H9 (cell line): ENCODE results near the gene NT5DC3. TPM values are rescaled to one million over a fixed set of nuclear protein-coding genes. Genes with fewer than 3 reads are reported as not detected.

Experiments used
- DNase-seq: peaks from one replicate; pipeline ENCODE4 v3.0.0-alpha.2; 2017
- H2AFZ ChIP-seq: one replicate; pipeline ENCODE4 v1.6.1; 2013; ENCODE audit warnings: mild to moderate bottlenecking, low read length, control low read depth, moderate library complexity
- H2AK5ac ChIP-seq: 2 replicates; pipeline ENCODE4 v1.6.1; 2013; ENCODE audit warnings: low read length, control low read depth, mixed read lengths; ENCODE audit not compliant: insufficient read length
- H2BK120ac ChIP-seq: one replicate; pipeline ENCODE4 v1.6.1; 2013; ENCODE audit warnings: low read depth, mild to moderate bottlenecking, low read length, control low read depth, inconsistent platforms; ENCODE audit not compliant: poor library complexity, severe bottlenecking
- H2BK12ac ChIP-seq: 2 replicates; pipeline ENCODE4 v1.6.1; 2013; ENCODE audit warnings: low read length, control low read depth, mixed read lengths, low read depth; ENCODE audit not compliant: insufficient read length
- H2BK15ac ChIP-seq: 2 replicates; pipeline ENCODE4 v1.6.1; 2013; ENCODE audit warnings: low read depth, low read length, control low read depth
- H2BK20ac ChIP-seq: one replicate; pipeline ENCODE4 v1.6.1; 2013; ENCODE audit warnings: low read depth, mild to moderate bottlenecking, low read length, control low read depth, inconsistent platforms; ENCODE audit not compliant: poor library complexity, severe bottlenecking
- H2BK5ac ChIP-seq: 2 replicates; pipeline ENCODE4 v1.6.1; 2013; ENCODE audit warnings: low read length, control low read depth, mixed read lengths; ENCODE audit not compliant: insufficient read length
- H3K14ac ChIP-seq: 2 replicates; pipeline ENCODE4 v1.6.1; 2013; ENCODE audit warnings: low read length, control low read depth; ENCODE audit not compliant: insufficient read depth
- H3K18ac ChIP-seq: 2 replicates; pipeline ENCODE4 v1.6.1; 2013; ENCODE audit warnings: low read depth, mild to moderate bottlenecking, mixed read lengths, low read length, control low read depth; ENCODE audit not compliant: insufficient read length
- H3K23ac ChIP-seq: 2 replicates; pipeline ENCODE4 v1.6.1; 2013; ENCODE audit warnings: low read length, control low read depth, mixed read lengths, low read depth; ENCODE audit not compliant: insufficient read length
- H3K23me2 ChIP-seq: 2 replicates; pipeline ENCODE4 v1.6.1; 2013; ENCODE audit warnings: low read depth, mild to moderate bottlenecking, mixed read lengths, low read length, control low read depth; ENCODE audit not compliant: insufficient read length, poor library complexity, severe bottlenecking
- H3K27ac ChIP-seq: 2 replicates; pipeline ENCODE4 v1.5.1; 2013; ENCODE audit warnings: low read length, control low read depth, mixed read lengths, low read depth; ENCODE audit not compliant: insufficient read length
- H3K27me3 ChIP-seq: 2 replicates; pipeline ENCODE4 v1.6.1; 2013; ENCODE audit warnings: low read length, control low read depth, inconsistent platforms; ENCODE audit not compliant: insufficient read depth
- H3K4ac ChIP-seq: 2 replicates; pipeline ENCODE4 v1.6.1; 2013; ENCODE audit warnings: low read depth, mild to moderate bottlenecking, control low read depth, inconsistent platforms, low read length, moderate library complexity
- H3K4me1 ChIP-seq: 2 replicates; pipeline ENCODE4 v1.6.1; 2013; ENCODE audit warnings: low read length, control low read depth, inconsistent platforms; ENCODE audit not compliant: insufficient read depth
- H3K4me2 ChIP-seq: 2 replicates; pipeline ENCODE4 v1.6.1; 2013; ENCODE audit warnings: low read length, control low read depth, mixed read lengths; ENCODE audit not compliant: insufficient read length, insufficient read depth
- H3K56ac ChIP-seq: 2 replicates; pipeline ENCODE4 v1.6.1; 2013; ENCODE audit warnings: low read depth, mild to moderate bottlenecking, mixed read lengths, low read length, control low read depth; ENCODE audit not compliant: insufficient read length
- H3K79me1 ChIP-seq: 2 replicates; pipeline ENCODE4 v1.6.1; 2013; ENCODE audit warnings: low read depth, mild to moderate bottlenecking, moderate library complexity, low read length, control low read depth, inconsistent platforms; ENCODE audit not compliant: insufficient read depth, poor library complexity, severe bottlenecking
- H3K79me2 ChIP-seq: 2 replicates; pipeline ENCODE4 v1.6.1; 2013; ENCODE audit warnings: low read length, control low read depth, inconsistent platforms; ENCODE audit not compliant: insufficient read depth
- H3K9ac ChIP-seq: 2 replicates; pipeline ENCODE4 v1.6.1; 2013; ENCODE audit warnings: low read length, control low read depth, mixed read lengths; ENCODE audit not compliant: insufficient read length; ENCODE audit errors: extremely low read depth
- H3K9me3 ChIP-seq: one replicate; pipeline ENCODE4 v1.6.1; 2013; ENCODE audit warnings: low read depth, low read length, inconsistent platforms; ENCODE audit not compliant: control insufficient read depth
- H3T11ph ChIP-seq: one replicate; pipeline ENCODE4 v1.6.1; 2013; ENCODE audit warnings: mild to moderate bottlenecking, low read length, control low read depth, inconsistent platforms
- H4K20me1 ChIP-seq: one replicate; pipeline ENCODE4 v1.6.1; 2013; ENCODE audit not compliant: control insufficient read depth, insufficient read length, insufficient read depth
- H4K5ac ChIP-seq: 2 replicates; pipeline ENCODE4 v1.6.1; 2013; ENCODE audit warnings: low read depth, mild to moderate bottlenecking, mixed read lengths, low read length, control low read depth; ENCODE audit not compliant: insufficient read length
- H4K8ac ChIP-seq: replicated peaks from 2 replicates; pipeline ENCODE4 v1.6.1; 2013; ENCODE audit warnings: low read length, control low read depth, mixed read lengths, low read depth; ENCODE audit not compliant: insufficient read length
- H4K91ac ChIP-seq: 2 replicates; pipeline ENCODE4 v1.6.1; 2013; ENCODE audit warnings: low read depth, mild to moderate bottlenecking, moderate library complexity, mixed read lengths, low read length, control low read depth; ENCODE audit not compliant: insufficient read length
- H3K27ac Mint-ChIP-seq, 3 experiments: 2 replicates in 2 of 3; 3 replicates in 1 of 3; pipeline ENCODE4 v1.8.0; 2020 to 2021; ENCODE audit warnings: mixed read lengths in 3 of 3, mild to moderate bottlenecking in 1 of 3, moderate library complexity in 1 of 3
- H3K27me3 Mint-ChIP-seq: 2 replicates; pipeline ENCODE4 v1.8.0; 2021; ENCODE audit warnings: low read depth, mild to moderate bottlenecking, moderate library complexity, mixed read lengths
- H3K36me3 Mint-ChIP-seq, 3 experiments: 2 replicates in 2 of 3; 3 replicates in 1 of 3; pipeline ENCODE4 v1.8.0; 2020 to 2021; ENCODE audit warnings: low read depth in 3 of 3, mixed read lengths in 3 of 3; ENCODE audit not compliant: insufficient read depth in 1 of 3
- H3K4me1 Mint-ChIP-seq, 2 experiments: 2 replicates each; pipeline ENCODE4 v1.8.0; 2020; ENCODE audit warnings: mixed read lengths in 2 of 2
- H3K4me3 Mint-ChIP-seq, 2 experiments: 2 replicates in 1 of 2; 3 replicates in 1 of 2; pipeline ENCODE4 v1.8.0; 2020 to 2021; ENCODE audit warnings: mild to moderate bottlenecking in 2 of 2, mixed read lengths in 2 of 2, moderate library complexity in 1 of 2
- H3K9me3 Mint-ChIP-seq, 2 experiments: 2 replicates in 1 of 2; 3 replicates in 1 of 2; pipeline ENCODE4 v1.8.0; 2020; ENCODE audit warnings: mild to moderate bottlenecking in 2 of 2, mixed read lengths in 2 of 2, moderate library complexity in 1 of 2
- WGBS: extraction: QIAGEN DNeasy Blood & Tissue Kit; methylation state at CpG from one replicate; pipeline ENCODE4 v1.1.7; 2013; ENCODE audit warnings: missing lambda C conversion rate, low lambda C conversion rate, mixed read lengths; ENCODE audit not compliant: insufficient read length; ENCODE audit errors: extremely low coverage; 5-methylcytosine and 5-hydroxymethylcytosine counted together
- total RNA-seq: library from RNA; stranded (reverse); gene quantifications from 2 replicates; pipeline ENCODE4 v1.2.1, GENCODE V29; 2021
- TF ChIP-seq, protein P1 (sequence below): fragments of 200-600 bp; sonication (generic); conservative IDR thresholded peaks from 3 replicates; pipeline ENCODE4 v1.8.0; 2021; ENCODE audit warnings: antibody characterized with exemption, mild to moderate bottlenecking

Gene NT5DC3
- total RNA-seq, 1 experiment from 2014 or later, result 13.6 TPM

DNA sequence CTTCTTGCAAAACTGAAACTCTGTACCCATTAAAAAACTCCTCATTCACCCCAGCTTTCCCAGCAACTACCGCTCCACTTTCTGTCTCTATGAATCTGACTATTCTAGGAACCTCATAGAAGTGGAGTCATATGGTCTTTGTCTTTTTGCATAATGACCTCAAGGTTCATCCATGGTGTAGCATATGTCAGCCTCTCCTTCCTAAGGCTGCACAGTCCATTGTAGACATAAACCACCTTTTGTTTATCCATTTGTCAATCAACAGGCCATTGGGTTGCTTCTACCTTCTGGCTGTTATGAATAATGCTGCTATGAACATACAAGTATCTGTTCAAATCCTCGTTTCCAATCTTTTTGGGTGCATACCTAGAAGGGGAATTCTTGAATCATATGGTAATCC lies 21.1 kb downstream of the NT5DC3 start:
- no peak overlapping the region for H2BK12ac ChIP-seq
- Mint-ChIP-seq H3K36me3 (peaks cover 8 to 16% (median 11%) of the 10 kb centered on the region in 3 experiments), H3K4me3 (no peak overlapping the region), H3K4me1 (peaks cover 5 to 7% of the 10 kb centered on the region in 2 experiments; a peak in 3 of 4 replicates), H3K9me3 (peaks cover 6 to 8% of the 10 kb centered on the region in 2 experiments; a peak in 3 of 5 replicates), H3K27ac (no peak overlapping the region), H3K27me3 (no peaks in the 10 kb centered on the region)
- H4K20me1 ChIP-seq, result no peaks in the 10 kb centered on the region
- H2AFZ ChIP-seq, result no peak overlapping the region
- H2BK15ac ChIP-seq, result no peak overlapping the region
- no peak overlapping the region for H3K9ac ChIP-seq
- no peak overlapping the region for H2BK5ac ChIP-seq
- H3K4me1 ChIP-seq, result no peaks in the 10 kb centered on the region
- no peak overlapping the region for H3T11ph ChIP-seq
- H3K14ac ChIP-seq, result no peak overlapping the region
- no peak overlapping the region for H3K4me2 ChIP-seq
- no peak overlapping the region for H2AK5ac ChIP-seq
- no CpG with 5 or more reads among the region's 2 CpGs for WGBS
- peaks cover 6% of the 10 kb centered on the region for H3K79me1 ChIP-seq
- no peaks in the 10 kb centered on the region for H3K9me3 ChIP-seq
- H3K23ac ChIP-seq, result no peak overlapping the region
- no peak overlapping the region for H2BK120ac ChIP-seq
- no peaks in the 10 kb centered on the region for H3K27me3 ChIP-seq
- no peak overlapping the region for H3K4ac ChIP-seq
- H3K23me2 ChIP-seq, result no peaks in the 10 kb centered on the region
- H3K79me2 ChIP-seq, result peaks cover 5% of the 10 kb centered on the region; the same call in 1 of the 2 replicates
- DNase-seq, result no peak
- H4K5ac ChIP-seq, result no peak overlapping the region
- no peak overlapping the region for H3K56ac ChIP-seq
- no peak overlapping the region for H4K8ac ChIP-seq
- no peak overlapping the region for H3K18ac ChIP-seq
- H2BK20ac ChIP-seq, result no peak overlapping the region
- no peak overlapping the region for H3K27ac ChIP-seq
- H4K91ac ChIP-seq, result no peak overlapping the region
- TF ChIP-seq, protein P1, sequence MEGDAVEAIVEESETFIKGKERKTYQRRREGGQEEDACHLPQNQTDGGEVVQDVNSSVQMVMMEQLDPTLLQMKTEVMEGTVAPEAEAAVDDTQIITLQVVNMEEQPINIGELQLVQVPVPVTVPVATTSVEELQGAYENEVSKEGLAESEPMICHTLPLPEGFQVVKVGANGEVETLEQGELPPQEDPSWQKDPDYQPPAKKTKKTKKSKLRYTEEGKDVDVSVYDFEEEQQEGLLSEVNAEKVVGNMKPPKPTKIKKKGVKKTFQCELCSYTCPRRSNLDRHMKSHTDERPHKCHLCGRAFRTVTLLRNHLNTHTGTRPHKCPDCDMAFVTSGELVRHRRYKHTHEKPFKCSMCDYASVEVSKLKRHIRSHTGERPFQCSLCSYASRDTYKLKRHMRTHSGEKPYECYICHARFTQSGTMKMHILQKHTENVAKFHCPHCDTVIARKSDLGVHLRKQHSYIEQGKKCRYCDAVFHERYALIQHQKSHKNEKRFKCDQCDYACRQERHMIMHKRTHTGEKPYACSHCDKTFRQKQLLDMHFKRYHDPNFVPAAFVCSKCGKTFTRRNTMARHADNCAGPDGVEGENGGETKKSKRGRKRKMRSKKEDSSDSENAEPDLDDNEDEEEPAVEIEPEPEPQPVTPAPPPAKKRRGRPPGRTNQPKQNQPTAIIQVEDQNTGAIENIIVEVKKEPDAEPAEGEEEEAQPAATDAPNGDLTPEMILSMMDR, result no peak
